WI38 (cell line): ENCODE results near the gene VDAC1.

Experiments used
- H3K4me3 ChIP-seq: 2 replicates; pipeline ENCODE4 v1.5.1; 2011; ENCODE audit warnings: low read depth, mild to moderate bottlenecking, control low read depth, low read length
- TF ChIP-seq, protein P1 (sequence below): IDR thresholded peaks from 2 replicates; pipeline ENCODE4 v1.5.1; 2012; ENCODE audit warnings: low read depth, mild to moderate bottlenecking, control low read depth, low read length

VDAC1 gene

GRCh38 chr5:133994990-133995333, 9.8 kb downstream of the VDAC1 start:
- TF ChIP-seq, protein P1, sequence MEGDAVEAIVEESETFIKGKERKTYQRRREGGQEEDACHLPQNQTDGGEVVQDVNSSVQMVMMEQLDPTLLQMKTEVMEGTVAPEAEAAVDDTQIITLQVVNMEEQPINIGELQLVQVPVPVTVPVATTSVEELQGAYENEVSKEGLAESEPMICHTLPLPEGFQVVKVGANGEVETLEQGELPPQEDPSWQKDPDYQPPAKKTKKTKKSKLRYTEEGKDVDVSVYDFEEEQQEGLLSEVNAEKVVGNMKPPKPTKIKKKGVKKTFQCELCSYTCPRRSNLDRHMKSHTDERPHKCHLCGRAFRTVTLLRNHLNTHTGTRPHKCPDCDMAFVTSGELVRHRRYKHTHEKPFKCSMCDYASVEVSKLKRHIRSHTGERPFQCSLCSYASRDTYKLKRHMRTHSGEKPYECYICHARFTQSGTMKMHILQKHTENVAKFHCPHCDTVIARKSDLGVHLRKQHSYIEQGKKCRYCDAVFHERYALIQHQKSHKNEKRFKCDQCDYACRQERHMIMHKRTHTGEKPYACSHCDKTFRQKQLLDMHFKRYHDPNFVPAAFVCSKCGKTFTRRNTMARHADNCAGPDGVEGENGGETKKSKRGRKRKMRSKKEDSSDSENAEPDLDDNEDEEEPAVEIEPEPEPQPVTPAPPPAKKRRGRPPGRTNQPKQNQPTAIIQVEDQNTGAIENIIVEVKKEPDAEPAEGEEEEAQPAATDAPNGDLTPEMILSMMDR: no peak
- no peak overlapping the region for H3K4me3 ChIP-seq

DNA sequence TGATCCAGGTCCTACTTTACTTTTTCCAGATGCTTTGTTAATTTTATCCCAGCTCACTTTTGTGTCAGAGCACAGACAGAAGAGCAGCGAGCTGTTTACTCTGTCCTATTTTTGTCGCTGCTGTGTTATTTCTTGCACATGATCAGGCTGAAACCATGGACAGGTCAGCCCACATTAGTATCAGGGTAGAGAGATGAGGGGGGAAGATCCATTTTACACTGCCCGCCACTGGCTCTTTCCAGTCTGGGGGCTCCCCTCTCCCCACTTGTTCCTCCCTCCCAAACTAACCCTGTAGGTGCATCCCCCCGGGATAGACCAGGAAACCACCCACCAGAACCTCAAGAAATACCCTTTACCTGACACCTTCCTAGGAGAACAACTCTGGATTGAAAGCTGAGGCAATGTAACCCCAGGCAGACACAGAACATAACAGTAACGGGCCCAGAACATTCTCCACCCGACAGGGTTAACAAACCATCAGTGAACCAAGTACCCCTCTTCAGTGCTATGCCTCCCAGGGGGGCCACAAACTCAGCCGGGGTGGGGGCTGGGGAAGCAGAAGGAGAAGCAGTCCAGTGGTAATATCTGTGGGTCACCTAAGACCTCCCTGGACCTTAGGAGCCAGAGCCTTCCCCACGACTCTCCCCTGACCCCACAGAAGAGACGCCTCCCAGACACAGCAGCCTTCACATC, 10.3 kb downstream of the VDAC1 start:
- TF ChIP-seq, protein P1: no peak
- H3K4me3 ChIP-seq: no peak overlapping the region

GRCh38 chr5:133993185-133993936, 11.4 kb downstream of the VDAC1 start:
- TF ChIP-seq, protein P1: no peak
- H3K4me3 ChIP-seq: no peak overlapping the region

GRCh38 chr5:133992429-133993155, 12.2 kb downstream of the VDAC1 start:
- no peak overlapping the region for H3K4me3 ChIP-seq

GRCh38 chr5:133991171-133991910, 13.4 kb downstream of the VDAC1 start:
- H3K4me3 ChIP-seq: no peak overlapping the region
- TF ChIP-seq, protein P1: no peak

More at GRCh38 chr5:133992429-133993155, 12.2 kb downstream of the VDAC1 start:
- TF ChIP-seq, protein P1: no peak

GRCh38 chr5:133990396-133990795, 14.4 kb downstream of the VDAC1 start:
- TF ChIP-seq, protein P1: no peak
- H3K4me3 ChIP-seq: no peak overlapping the region
